Fibroblast of skin of left quadriceps (primary cell): ENCODE measurements around the gene CSAG3.
"Not testable (repeated sequence)": the region's sequence is repeated elsewhere in the genome, so short reads cannot be mapped to it uniquely, and the experiment has no call there.

Source experiments
- DNase-seq, 2 experiments: peaks; one replicate each; pipeline ENCODE4 v3.0.0-alpha.2; 2013; ENCODE audit warnings: low read depth in 2 of 2

CSAG3 gene

GRCh38 chrX:152758918-152759317 lies at the start of gene CSAG3:
TSS of gene CSAG3 (plus strand) at chrX:152759218.
- DNase-seq: not testable (repeated sequence)

GRCh38 chrX:152713195-152713594 lies 45.8 kb upstream of the CSAG3 start:
- DNase-seq: not testable (repeated sequence)

GRCh38 chrX:152713815-152714787 lies 44.9 kb upstream of the CSAG3 start, which contains the start of gene MAGEA2B:
TSS of gene MAGEA2B (plus strand) at chrX:152714628. CDS start at chrX:152717107, 2,479 bp downstream.
- not testable (repeated sequence) for DNase-seq

GRCh38 chrX:152725409-152725808 lies 33.6 kb upstream of the CSAG3 start:
- no peak for DNase-seq

- no peak for DNase-seq
These were observed 25.6 kb upstream of the CSAG3 start, which contains the start of the genes CSAG1 and MAGEA12 for GRCh38 chrX:152733261-152733975. TSS of gene CSAG1 (minus strand) at chrX:152733721. CDS start at chrX:152732460, 1,261 bp downstream. TSS of gene MAGEA12 (plus strand) at chrX:152733757. CDS start at chrX:152736162, 2,405 bp downstream.

- DNase-seq: not testable (repeated sequence)
These were observed 24.7 kb upstream of the CSAG3 start for GRCh38 chrX:152734143-152734858.

GRCh38 chrX:152735101-152735500 lies 23.9 kb upstream of the CSAG3 start:
- DNase-seq: no peak

GRCh38 chrX:152735860-152736511 lies 23.0 kb upstream of the CSAG3 start:
- no peak for DNase-seq

GRCh38 chrX:152736528-152736927 lies 22.5 kb upstream of the CSAG3 start:
- not testable (repeated sequence) for DNase-seq

- DNase-seq: no peak
These were observed 20.5 kb upstream of the CSAG3 start for GRCh38 chrX:152738560-152738959.

GRCh38 chrX:152753686-152754650 lies 5.0 kb upstream of the CSAG3 start, which contains the start of gene MAGEA2:
TSS of gene MAGEA2 (minus strand) at chrX:152753842. CDS start at chrX:152751363, 2,479 bp downstream.
- not testable (repeated sequence) for DNase-seq

GRCh38 chrX:152754871-152755270 lies 4.1 kb upstream of the CSAG3 start:
- not testable (repeated sequence) for DNase-seq

- DNase-seq: not testable (repeated sequence)
These were observed 526 bp downstream of the CSAG3 start for GRCh38 chrX:152759544-152759943.

- not testable (repeated sequence) for DNase-seq
These were observed 2.6 kb downstream of the CSAG3 start for GRCh38 chrX:152761582-152761981.

- not testable (repeated sequence) for DNase-seq
These were observed 7.5 kb downstream of the CSAG3 start for GRCh38 chrX:152766562-152766961.

- not testable (repeated sequence) for DNase-seq
These were observed 10.7 kb downstream of the CSAG3 start, which contains the start of gene MAGEA6 for GRCh38 chrX:152769549-152770289. TSS of gene MAGEA6 (minus strand) at chrX:152769689. CDS start at chrX:152767650, 2,039 bp downstream.

GRCh38 chrX:152787062-152787461 lies 28.0 kb downstream of the CSAG3 start:
- DNase-seq: not testable (repeated sequence)

- no peak for DNase-seq
These were observed 39.9 kb downstream of the CSAG3 start for GRCh38 chrX:152798945-152799344.

- no peak for DNase-seq
These were observed 47.0 kb downstream of the CSAG3 start for GRCh38 chrX:152806035-152806434.
